Stimulated activated CD4-positive, alpha-beta T cell treated with anti-CD3 and anti-CD28 coated beads, Interleukin-4, amount 100 ng/mL, for 48 hours (primary cell): Measurements from ENCODE around the gene MYOM3.

Source experiments
- DNase-seq, 2 donors: peaks; one replicate each; pipeline ENCODE4 v3.0.0-alpha.2; 2020; ENCODE audit warnings: low read depth in 2 of 2

Gene MYOM3

DNA sequence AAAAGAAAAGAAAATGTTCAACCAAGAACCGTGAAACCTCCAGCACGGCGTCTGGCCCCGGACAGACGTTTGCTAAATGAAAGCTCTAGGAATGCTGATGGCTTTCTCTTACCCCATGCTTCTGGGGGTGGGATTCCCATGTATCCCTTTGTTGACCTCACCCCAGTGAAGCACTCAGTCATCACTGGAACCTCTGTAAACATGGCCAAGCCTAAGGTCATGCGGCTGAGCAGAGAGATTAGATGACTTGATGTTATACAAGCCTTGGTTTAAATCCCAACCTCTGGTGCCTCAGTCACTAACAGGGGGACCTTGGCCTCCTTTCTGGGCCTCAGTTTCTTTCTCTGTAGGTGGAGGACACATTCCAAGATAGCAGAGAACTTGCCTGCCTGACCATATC, 2.8 kb upstream of the MYOM3 start:
- no peak for DNase-seq

DNA sequence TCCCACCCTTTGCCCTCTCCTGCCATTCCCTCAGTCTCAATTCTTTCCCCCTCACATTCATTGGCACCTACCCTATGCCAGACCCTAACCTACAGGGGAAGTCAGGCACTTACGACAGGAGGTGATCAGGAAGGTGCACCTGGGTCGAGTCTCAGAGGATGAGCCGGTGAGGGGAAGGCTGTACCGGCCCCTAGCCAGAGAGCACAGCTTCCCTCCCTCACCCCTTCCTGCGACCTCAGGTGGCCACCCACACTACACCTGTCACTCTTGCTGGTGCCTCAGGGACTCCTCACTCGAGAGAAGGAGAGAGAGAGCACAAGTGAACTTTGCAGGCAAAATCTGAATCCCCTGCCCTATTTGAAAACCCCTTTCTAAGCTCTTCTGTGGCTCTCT, 1.7 kb upstream of the MYOM3 start:
- no peak for DNase-seq

DNA sequence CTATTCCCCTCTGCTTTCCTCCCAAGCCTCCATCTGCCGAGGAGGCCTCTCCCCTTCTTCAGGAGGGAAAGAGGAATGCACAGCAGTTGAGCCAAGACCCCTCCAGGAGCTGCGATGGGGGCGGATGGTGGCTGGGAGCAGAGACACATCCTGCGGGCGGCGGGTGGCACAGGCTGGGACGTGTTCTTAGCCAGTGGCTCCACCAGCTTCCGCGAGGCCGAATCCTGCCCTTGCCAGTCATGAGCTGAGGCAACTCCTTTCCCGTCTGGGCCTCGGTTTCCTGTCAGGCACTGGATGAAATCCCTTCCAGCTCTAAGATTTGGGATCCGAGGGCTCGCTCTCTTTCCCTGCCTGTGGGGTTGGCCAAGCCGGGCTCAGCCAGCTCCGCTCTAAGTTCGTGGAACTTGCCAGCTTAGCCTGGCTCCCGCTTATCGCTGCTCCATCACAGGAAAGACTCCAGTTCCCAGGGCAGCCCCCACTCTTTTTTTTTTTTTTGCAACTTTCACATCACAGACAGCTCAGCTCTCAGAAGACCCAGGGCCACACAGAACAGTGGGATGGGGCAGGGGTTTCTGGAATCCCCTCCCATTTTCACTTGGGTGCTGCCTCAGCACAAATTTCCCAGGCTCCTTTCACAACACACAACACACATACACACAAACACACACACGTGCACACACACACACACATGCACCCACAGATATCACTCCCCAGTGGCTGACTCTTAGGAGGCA, 506 bp downstream of the MYOM3 start:
- no peak for DNase-seq

DNA sequence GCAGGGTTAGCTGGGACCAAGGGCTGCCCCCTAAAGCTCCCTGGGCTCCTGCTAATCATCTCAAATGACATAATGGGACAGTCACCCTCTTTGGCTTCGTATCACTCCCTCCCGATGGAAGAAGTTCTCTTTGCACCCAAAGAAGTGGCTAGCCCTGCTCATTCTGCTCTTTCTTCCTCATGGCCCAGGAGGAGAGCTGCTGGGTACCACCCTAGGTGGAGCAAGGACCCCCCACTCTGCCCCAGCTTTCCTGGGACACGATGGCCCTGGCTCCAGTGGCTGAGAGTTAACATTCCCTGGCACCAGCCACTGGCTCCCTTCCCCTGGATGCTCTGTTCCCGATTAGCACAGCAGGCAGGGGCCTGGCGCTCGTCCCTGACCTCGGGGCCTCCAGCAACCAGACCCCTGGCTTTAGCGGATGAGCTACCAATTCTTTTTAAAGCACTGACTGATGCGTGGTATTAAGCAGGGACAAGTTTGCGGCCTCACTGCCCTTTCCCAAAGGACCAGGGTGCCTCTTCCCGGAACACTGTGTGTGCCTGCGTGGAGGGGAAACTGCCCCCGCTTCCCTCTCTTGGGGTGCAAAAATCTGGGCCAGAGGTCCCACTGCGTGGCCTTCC, 1.2 kb downstream of the MYOM3 start:
- no peak for DNase-seq

DNA sequence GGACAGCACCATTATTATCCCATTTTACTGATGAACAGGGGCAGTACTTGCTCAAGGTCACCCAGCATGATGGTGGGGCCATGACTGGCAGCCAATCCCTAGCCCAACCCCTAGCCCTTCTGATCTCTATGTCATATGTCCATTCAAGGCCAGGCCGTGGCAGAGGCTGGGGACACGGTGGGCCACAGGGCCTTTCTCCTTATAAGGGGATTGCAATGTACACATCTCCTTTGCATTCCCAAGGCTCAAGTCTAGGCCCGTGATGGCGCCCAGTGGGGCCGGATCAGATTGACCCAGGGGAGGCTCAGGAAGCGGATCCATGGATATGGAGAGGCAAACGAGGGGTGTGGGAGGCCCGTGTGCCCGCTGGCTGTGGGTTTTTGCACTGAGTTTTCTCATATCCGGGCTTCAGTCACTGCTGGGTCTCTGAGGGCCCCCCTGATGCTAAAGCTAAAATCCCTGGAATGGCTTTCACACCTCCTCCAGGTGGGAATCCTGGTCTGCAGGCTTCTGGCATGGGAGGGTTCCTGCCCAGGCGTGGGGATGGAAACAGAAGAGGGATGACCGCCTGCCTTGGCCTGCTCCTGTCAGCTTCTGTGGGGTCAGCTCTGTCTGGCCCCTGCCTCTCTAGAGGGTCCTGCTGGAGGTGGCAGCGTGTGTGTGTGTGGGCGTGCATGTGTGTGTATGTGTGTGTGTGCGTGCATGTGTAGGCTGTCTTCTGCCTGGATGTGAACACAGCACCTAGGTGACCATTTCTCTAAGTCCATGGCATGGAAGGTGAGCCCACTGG, 2.1 kb downstream of the MYOM3 start:
- no peak for DNase-seq

DNA sequence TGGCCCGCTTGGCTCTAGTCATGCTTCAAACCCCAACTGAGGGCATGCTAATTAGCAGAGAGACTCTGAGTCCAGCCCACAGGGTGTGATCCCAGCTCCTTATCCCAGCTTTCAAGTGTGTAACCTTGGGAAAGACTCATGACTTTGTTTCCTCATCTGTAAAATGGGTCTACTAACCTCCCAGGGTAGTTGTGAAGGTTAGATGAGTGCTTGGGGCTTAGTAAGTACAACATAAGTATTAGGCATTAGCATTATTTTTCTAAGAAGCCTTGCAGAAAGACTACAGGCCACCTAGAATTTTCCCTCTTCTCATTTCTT, 2.8 kb downstream of the MYOM3 start:
- no peak for DNase-seq

DNA sequence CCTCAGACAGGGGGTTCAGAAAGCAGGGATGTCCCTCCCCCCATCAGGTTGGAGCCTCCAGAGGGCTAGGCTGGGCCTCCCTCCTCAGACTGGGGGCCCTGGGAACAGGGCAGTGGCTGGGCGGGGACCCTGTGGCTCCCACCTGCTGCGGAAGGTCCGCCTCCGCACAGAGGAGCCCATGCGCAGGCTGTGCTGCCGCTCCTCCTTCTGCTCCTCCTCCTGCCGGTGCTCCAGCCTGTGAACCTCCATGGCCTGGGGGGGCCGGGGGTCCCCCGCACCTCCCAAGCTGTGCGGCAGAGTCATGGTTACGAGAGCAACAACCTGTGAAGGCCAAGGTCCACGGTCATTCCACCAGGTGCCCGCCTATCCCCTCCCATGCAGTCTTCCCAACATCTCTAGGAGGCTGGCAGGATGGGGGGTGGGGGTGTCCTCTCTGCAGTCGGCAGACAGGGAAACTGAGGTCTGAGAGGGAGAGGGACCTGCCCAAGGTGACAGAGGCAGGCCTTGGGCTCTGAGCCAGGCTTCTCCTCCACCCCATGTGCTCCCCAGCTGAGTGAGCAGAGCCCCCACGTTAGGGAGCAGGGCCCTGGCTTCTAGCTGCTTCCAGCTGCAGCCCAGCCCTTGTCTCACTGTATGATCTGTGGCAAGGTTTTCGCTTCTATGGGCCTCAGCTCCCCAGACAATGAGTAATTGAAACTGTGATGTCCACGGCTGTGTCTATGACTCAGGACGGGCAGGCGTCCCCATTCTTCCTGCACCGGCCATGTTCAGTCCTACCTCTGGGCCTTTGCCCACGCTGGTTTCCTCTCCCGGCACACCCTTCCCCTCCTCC, 3.4 kb downstream of the MYOM3 start:
- DNase-seq, result no peak

DNA sequence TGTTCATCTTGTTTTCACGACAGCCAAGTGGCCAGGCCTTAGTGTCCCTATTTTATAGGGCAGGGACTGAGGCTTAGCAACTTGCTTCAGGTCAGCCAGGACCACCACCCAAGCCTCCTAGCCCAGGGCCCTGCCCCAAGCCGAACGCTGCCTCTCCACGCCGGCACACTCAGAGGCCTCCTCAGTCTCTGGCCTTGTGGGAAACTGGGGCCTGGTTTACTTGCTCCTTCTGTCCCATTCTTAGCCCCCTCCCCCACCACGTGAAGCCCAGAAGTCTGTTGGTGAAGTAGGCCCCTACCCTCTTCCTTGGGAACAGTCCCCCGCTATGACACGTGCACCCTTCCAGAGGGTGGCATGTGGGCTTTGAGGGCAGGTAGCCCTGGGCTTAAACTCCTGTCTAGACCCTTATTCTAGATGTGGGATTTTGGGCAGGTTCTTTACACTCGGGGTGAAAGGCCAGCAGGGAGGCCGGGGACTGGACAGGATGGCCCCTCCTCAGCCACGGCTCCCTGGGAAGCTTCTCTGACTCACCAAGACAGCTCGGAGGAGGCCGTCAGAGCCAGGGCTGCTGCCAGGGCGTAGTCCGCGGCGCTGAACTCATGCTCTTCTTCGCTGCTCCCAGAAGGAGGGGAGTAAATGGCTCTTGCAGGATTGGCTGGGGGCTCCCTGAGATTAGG, 4.3 kb downstream of the MYOM3 start:
- no peak for DNase-seq

DNA sequence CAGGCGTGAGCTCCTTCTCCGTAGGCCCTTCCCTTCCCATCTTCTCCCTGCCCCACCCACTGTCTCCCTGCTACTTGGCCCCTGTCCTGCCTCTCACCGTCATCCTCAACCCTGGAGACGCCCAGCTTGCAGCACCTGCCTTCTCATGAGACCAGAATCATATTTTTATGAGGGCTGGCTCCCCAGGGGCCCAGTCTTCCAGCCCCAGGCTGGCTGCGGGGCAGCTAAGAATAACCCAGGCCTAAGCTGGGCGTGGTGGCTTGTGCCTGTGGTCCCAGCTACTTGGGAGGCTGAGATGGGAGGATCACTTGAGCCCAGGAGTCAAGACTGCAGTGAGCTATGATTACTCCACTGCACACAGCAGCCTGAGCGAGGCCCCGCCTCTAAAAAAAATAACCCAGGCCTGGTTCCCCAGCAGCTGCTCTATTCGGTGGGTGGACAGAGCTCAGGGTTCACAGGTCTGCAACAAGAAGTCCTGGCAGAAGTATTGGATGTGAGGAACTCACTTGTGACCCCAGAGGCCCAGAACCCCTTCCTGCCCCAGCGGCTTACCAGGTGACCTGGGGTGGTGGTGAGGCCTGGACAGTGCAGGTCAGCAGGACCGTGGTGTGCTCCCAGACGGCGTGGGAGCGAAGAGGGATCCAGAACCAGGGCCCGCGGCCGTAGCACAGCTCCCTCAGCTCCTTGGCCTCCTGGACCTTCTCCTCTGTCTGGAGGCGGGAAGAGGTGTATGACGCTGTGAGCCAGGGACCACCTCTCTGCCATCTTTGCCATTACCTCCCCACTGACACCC, 6.4 kb downstream of the MYOM3 start:
- DNase-seq, result no peak

DNA sequence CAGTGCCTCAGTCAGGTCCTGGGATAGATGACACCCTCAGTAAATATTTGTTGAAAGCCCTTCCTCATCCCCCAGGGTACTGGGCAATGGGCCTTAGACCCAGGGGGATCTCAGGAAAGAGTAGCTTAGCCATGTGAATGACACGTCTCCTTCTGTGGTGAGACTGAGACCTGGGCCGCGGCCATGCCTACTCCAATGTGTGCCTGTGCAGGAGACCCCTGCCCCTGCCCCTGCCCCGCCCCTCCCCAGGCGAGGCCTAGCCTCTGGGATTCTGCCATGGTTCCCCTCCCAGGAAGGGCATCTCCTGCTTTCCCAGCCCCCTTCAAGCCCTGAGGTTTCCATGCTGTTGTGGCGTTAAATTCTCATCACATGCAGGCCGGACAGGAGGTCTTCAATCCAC, 7.1 kb downstream of the MYOM3 start:
- DNase-seq, result no peak

DNA sequence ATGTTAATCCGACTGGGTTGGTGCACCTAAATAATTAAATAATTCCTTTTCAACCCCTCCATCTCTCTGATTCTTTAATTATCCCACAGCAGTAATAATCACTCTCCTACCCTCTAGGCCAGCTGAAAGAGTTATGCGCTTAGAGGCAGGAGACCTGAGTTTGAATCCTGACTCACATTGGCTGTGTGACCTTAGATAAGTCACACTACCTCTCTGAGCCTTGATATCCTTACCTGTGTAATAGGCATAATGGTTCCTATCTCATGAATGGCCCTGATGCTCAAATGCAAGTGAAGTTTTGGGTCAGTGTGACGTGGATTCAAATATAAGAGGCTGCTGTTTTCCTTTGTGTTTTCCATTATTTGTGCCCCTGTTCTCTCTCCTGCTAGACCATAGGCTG, 8.1 kb downstream of the MYOM3 start:
- no peak for DNase-seq

DNA sequence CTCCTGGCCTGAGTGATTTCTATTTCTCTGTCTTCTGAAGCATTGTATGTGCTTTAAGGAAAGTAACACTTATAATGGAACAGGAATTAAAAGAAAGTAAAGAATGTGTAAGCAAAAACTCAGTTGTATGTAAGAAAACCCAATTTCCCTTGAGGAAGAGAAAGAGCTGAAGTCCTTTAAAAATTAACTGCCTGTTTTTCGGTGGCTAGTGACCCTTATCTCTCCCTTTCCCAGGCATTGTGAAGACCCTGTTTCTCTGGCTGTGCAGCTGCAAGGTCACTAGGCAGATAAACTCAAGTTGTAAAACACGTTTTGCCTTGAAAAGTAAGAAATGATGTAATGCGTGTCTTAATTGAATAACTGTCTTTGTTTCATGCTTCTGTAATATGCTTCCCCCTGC, 8.5 kb downstream of the MYOM3 start:
- no peak for DNase-seq

DNA sequence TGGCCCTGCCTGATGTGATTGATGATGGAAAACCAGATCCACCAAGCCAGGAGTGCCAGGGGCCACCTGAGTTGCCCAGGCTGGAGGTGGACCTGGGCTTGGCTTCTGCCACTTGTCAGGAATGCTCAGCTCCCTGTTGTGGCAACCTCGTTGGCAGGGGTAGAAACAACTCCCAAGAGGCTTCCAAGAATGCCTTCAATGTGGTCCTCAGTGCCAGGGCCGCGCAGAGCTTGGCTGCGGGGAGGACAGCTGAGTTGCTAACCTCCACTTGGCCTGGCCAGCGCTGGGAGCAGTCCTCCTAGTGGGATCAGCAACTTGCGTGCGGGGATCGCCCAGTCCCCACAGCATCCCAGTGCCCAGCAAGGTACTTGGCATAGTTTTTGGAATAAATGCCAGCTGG, 9.0 kb downstream of the MYOM3 start:
- no peak for DNase-seq

DNA sequence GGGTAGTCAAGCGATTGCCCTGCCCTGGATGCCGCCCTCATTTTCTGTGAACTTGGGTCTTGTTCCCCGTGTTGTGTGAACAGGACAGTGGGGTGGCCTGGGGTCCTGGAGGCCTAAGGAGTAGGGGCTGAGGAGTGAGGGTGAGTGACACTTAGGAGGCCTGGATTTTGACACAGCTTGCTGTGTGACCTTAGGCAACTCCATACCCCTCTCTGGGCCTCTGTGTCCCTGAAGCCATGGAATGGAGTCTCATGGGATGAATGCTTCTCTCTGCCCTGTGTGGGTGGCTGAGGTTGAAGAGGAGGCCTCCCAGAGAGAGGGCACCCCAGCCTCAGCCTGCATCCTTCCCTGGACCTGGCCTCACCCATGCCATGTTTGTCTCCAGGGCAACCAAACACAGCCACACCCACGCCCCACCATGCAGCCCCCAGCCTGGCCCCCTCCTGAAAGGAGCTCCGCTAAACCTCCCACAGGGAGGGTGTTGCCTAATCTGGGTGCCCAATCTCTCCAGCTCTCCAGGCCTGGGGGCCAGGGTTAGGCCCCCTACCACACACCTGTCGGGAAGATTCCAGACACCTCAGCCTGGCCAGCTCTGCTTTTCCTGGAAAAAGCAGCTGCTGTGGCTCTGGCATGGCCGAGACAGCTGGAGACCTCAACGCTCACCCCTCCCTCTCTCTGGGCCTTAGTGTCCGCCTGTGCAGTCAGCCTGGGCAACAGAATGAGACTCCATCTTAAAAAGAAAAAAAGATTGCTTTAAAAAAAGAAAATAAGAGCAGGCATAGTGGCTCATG, 9.9 kb downstream of the MYOM3 start:
- DNase-seq, result no peak

DNA sequence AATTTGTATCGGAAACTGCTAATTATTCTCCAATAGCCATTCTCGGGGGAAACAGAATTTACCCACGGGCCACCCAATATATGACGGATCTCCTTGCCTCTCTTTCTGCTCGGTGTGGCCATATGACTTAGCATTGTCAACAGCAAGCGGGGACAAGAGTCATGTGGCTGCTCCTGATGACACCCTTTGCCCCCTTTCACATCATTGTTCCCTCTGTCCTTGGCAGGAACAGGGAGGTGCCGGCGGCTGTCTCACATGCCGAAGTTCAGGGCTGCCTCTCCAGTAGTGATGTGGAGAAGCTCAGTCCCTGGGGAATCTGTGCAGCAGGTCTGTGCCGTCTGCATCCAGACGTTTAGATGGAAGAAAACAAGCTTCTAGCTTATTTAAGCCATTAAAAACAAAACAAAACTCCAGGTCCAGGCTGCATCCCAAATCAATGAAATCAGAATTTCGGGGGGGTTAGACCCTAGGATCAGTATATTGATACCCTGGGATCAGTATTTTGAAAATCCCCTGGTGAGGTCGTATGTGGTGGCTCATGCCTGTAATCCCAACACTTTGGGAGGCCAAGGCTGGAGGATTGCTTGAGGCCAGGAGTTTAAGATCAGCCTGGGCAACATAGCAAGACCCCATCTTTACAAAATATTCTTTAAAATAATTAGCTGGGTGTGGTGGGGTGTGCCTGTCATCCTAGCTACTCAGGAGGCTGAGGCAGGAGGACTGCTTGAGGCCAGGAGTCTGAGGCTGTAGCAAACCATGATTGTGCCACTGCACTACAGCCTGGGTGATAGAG, 10.8 kb downstream of the MYOM3 start:
- no peak for DNase-seq

DNA sequence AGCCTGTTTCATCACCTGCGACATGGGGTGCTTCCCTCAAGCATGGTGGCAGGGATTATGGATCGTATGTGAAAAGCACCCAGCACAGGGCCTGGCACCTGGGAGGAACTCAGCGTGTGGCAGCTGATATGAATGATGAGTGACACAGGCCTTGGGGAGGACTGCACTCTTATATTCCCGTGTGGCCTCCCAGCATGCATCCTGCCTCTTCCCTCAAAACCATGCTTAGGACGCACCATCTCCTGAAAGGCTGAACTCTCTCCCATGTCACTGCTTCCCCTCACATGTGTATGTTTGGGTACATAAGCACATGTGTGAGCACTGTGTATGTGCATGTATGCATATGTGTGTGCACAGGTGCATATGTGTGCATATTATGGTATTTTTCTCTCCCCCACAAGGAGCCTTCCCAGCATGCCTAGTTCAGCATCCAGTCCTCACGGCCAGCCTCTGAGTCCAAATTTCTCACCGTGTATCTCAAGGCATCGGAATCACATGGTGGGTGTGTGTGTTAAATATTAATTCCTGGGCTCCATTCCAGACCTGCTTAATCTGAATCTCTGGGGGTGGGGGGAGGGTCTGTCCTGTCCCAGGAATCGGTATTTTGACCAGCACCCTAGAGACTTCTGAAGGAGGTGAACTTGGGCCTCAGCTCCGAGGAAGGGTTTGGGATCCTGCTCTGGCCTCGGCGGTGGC, 12.8 kb downstream of the MYOM3 start:
- DNase-seq, result no peak

DNA sequence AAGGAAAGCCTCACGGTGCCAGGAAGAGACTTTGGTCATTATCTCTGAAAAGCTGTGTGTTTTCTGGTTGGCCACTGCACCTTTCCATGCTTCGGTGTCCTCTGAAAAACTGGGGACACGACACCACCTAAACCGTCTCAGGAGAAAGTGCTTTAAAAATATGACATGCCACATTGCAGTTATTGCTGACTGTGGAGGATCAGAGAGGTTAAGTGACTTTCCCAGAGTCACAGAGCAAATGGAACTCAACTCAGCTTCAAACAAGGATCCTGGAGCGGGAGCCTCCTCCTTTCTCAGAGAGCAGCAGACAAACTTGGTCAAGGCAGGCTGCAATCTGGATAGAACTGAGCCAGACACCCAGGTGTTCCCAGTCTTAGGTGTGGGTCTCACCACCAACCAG, 13.8 kb downstream of the MYOM3 start:
- no peak for DNase-seq

DNA sequence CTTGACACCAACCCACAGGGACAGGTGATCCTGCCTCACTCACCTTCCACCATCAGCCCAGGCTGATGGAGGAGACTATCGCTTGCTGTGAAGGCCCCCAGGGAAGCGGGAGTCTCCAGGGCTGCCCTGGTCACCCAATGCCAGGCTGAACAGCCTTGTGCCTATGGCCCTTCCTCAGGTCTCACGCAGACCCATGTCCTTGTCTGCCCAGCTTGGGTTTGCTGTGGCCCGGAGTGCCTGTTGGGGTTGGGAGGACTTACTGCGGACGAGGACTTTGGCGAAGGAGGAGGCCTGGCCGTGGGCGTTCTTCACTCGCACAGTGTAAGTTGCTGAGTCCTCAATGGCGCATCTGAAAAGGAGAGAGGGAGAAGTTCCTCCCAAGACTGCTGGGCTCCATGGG, 14.3 kb downstream of the MYOM3 start:
- DNase-seq, result no peak

DNA sequence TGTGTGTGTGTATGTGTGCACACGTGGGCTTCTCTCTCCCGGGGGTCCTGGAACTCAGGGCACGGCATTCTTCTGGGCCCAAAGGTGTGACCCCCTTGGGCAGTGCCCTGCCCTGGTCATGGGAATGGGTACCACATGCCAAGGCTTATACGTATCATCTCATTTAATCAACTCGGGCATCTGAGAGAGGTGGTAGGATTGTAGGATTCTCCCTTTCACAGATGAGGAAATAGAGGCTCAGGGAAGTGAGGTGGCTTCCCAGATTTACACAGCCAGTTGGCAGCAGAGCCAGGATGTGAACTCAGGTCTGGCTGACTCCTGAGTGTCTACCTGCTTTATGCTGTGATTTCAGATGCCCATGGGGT, 15.2 kb downstream of the MYOM3 start:
- no peak for DNase-seq
